GM19372 (cell line): Measurements from ENCODE around the gene PANK3.

ENCODE experiments used
- ATAC-seq: cut with Tn5 transposase; IDR thresholded peaks from one replicate; pipeline ENCODE4 v1.9.1; 2021; ENCODE audit warnings: mild to moderate bottlenecking, low read depth, moderate library complexity; ENCODE audit not compliant: unreplicated experiment

PANK3 gene

DNA sequence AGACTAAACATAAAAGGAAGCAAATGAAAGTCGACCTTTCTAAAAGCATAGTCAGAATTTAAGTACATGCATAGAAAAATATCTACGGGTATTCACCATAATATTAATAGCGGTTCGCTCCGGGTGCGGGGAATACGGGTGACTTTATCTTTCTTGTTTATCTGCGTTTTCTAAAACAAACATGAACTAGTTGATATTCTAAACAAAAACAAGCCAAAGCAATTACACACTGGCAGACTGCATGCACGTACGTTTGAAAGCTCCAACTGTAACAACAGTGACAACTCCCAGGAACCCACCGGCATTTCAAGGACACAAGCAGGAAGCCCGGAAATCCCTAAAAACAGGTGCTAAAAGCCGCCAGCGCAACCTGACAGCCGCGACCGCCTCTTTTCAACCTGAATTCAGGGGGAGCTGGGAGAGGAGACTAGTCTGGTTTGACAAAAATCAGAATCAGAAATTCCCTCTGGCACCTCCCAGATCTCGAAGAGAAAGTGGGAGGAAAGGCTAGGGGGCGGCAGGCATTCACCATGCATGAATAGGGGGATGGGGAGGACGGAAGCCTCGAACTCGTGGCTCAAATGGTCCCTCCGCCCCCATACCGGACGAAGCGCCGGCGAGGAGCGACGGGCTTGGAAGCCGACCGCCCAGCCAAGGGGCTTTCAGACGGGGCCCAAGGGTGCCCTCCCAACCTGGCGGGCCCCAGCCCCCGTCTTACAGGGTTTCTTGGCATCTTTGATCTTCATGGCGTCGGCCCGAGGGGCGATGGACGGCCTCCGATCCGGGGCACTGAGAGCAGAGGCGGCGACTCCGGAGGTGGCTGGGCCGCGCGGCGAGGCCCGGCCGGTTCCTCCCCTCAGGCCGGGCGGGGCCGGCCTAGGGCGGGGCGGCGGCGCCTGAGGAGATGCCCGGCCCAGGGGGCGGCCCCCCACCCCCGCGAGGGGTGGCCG is at the start of gene PANK3:
TSS of gene PANK3 (minus strand) at position 831 of the 950 bp plus-strand sequence. CDS start at position 746, 85 bp downstream.
- peak; percentile 53 for ATAC-seq

DNA sequence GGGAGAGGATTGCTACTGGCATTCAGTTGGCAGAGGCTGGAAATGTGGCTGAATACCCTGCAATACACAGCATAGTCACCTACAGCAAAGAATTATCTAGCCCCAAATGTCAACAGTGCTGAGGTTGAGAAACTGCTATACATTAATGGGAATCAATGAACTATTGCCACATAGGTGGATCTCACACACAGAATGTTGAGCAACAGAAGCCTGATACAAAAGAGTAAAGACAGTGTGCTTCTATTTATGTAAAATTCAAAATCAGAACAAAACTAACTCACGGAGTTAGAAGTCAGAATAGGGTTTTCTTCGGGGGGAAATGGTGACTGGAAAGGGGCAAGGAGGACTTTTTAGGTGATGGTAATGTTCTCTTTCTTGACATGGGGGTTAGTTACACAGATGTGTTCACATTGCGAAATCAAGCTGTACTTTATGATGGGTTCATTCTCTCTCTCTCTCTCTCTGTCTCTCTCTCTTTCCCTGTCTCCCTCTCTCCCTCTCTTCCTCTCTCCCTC is 45.7 kb upstream of the PANK3 start:
- no peak for ATAC-seq

DNA sequence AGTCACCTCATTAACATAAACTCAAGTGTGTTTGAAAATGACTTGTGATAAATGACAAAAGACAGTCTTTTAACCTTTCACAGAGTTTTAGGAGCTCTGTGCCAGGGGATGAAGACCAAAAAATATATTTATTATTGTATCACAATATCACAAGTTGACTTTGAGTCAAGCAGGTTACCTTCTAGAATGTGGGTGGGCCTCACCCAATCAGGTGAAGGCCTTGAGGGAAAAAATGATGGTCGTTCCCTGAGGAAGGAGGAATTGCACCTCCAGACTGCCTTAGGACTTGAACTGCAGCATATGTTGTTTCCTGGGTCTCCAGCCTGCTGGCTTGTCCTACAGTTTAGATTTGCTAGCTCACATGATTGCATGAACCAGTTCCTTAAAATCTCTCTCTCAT is 41.6 kb upstream of the PANK3 start:
- ATAC-seq: no peak

DNA sequence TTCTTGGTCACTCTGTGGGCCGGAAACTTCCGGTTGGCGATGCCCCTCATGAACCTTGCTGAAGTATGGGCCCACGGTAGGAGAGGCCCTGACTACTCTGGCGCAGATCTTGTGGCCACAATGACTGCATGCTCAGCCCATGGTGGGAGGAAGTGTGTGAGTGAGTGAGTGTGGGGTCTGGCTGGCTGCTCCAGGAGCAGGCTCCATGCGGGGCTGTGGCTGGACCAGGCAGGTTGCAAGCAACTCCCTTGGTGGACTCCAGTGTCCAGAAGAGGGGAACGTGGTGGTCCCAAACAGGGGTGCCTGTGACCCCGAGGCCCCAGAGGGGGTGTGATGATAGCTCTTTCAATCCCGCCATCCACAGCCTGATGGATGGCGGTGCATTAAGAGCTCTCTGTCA is 35.5 kb upstream of the PANK3 start:
- no peak for ATAC-seq

DNA sequence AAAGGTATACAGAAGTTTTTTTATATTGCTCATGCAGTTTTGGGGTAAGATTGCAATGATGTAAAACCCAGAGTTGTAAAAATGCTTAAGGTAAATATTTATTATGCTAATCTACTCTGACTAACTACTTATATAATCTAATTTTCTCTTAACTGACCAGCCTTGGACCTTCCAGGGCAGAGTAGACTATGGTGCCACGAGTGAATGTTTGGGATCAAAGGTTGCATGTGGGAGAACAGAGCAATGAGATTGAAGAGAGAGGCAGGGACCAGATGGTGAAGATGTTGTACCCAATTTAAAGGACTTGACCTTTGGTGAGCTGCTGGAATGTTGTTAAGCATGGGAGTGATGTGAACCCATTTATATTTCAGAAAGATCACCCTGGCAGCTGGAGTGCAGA is 34.8 kb upstream of the PANK3 start:
- ATAC-seq: no peak

DNA sequence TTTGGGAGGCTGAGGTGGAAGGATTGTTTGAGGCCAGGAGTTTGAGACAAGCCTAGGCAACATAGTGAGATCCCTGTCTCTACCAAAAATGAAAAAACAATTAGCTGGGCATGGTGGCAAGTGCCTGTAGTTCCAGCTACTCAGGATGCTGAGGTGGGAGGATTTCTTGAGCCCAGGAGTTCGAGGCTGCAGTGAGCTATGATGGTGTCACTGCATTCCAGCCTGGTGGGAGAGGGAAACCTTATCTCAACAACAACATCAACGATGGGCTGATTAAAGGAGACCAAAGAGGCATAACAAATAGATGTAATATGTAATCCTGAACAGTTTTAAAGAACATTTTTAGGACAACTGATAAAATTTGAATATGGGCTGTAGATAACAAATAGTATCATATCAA is 34.2 kb upstream of the PANK3 start:
- ATAC-seq: no peak

DNA sequence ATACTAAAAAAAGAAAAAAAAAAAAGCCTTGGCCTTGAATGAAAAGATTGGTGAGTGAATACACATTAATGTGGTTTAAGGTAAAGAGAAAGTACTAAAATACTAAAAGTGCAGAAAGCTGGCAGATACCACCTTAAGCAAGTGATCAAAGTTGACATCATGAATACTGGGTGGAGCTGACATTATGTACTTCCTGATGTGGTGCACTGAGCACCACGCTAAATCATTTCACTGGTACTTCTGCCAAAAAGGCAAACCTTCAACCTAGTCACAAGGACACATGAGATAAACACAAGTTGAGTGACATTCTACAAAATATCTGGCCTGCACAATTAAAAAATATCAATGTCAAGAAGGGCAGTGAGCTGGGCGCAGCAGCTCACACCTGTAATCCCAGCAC is 33.8 kb upstream of the PANK3 start:
- no peak for ATAC-seq

DNA sequence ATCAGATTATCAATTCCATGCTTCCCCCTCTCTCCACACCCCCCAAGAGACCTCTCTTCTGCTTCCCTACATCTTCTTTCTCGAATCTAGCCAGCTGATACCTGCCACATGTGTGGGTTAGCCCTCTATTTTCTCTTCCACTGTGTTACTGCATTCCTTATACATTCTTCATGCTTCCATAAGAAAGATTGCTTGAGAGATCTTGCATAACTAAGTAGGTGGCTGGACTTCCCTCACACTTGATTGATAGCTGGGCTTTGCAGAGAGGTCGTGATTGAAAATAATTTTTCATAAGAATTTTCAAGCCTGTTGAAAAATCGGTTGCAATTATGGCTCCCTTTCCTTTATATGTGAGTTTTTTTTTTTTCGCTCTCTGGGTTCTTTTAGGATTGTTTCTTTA is 33.0 kb upstream of the PANK3 start:
- no peak for ATAC-seq

DNA sequence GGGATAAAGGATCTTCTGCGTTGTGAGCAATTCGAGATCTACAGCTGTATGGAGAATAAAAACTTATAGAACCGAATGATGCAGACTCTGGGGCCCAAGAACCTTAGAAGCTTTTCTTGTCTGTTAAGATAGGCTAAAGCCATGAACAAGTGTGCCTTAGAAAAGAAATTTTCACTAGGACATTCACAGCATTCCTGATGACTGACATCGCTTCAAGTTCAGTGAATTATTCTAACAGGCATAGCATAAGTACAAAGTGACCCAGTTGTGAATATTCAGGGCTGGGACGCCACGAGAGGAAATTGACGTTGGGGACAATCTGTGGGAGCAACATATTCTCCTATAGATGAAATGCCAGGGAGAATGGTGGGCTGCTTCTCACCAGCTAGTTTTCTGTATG is 32.0 kb upstream of the PANK3 start:
- no peak for ATAC-seq

DNA sequence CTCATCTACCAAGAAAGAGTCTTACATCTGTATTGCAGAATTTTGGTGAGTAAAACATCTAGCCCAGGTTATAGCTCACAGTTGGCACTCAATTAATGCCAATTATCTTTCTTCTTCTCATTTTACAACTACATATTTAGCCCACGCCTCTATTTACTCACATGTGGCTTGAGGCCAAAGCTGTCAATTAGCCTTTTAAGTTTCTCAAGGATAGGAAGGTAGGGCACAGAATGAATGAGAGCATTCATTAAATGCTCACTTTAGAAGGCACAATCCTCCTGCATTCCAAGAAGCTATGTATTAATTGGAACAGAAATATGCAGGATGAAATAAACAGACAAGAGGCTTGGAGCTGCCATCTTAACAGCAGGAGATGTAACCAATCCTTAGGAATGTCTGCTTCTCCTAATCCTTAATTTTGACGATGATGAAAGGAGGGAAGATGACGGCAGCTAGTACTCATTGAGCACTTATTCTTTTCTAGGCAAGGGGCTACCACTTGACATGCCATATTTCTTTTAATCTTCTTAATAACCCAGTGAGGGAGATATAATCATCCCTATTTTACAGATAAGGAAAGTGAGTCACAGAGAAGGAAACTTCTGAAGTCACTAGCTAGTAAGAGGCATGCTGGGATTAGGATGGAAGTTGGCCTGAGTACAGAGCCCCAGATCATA is 30.8 kb upstream of the PANK3 start:
- no peak for ATAC-seq

DNA sequence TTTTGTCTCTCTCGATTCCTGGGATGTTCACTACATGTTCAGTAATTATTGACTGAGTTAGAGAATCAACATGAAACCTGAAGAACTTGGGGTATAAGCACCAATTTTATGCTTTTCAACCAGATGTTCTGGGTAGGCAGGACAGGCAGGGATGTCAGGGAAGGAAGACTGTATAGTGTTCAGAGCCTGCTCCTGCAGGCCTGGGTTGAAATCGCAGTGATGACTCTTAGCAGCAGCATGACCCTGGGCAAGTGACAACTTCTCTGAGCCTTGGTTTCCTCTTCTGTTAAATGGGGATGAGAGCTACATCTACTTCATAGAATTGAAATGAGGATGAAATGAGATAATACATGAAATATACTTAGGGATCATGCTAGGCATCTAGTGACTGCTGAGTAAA is 29.7 kb upstream of the PANK3 start:
- no peak for ATAC-seq

DNA sequence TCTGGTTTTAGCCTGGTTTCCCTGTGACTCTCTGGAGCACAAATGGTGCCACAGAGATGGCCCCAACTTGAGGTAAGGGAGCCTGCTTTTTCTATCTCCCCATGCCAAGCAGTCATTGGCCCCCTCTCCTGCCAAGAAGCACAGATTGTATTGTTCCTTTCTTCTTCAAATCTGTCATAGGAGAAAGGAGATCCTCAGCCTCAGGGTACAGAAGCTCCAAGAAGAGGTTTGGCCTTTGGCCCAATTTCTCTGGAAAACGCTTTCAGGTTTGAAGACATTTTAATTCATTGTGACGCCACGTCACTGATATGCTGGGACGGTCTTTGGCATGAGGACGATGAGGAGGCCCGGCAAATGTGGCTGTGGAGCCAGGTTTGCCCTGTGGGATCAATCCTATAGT is 29.2 kb upstream of the PANK3 start:
- ATAC-seq: no peak

DNA sequence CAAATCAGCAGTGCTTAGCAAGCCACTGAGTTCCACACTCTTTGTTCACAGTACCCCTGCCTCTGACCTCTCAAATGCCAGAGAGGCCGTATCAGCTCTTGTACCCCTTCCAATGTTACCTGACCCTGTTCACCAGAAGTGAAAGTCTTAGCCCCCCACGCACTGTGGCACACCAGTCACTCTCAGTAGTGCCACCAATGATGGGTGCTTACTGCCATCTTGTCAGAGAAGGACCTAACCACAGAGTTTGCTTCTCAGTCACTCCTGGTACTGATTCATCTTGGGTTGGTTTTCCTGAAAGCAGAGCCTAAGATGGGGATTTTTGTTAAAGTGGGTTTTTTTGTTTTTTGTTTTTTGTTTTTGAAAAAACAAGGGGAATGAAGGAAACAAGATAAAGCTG is 28.8 kb upstream of the PANK3 start:
- no peak for ATAC-seq

DNA sequence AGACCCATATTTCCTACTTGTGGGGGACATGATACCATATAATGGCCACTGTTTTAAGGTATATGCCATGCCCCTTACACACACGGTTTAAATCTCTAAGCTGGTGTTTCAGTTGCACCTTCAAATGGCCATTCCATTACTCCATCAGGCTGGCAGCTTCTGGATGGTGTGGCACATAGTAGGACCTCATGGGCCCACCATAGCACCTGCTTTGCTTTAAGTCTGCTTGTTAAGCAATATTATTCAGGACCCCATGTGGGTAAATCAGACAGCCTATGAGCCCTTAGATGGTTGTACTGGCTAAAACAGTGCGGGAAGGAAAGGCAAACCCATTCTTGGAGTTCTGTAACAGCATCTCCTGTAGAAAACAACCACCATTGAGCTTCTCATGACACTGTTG is 27.4 kb upstream of the PANK3 start:
- ATAC-seq: no peak

DNA sequence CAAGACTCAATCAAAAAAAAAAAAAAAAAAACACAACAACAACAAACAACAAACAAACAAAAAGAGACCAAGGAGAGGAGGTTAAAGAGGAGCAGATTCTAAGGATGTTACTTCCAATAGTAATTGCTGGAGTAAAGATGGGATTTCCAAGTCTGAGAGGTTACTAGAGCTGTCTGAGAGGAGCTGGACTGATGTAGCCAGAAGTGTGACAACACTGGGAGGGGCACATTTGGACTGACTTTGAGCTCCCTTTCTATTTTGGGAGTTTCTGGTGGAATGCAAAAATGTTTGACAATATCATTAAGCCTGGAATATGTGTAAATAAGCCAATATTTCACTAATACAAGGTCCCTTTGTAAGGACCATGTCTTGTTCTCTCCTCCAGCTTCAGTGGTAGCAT is 25.3 kb upstream of the PANK3 start:
- ATAC-seq: no peak

DNA sequence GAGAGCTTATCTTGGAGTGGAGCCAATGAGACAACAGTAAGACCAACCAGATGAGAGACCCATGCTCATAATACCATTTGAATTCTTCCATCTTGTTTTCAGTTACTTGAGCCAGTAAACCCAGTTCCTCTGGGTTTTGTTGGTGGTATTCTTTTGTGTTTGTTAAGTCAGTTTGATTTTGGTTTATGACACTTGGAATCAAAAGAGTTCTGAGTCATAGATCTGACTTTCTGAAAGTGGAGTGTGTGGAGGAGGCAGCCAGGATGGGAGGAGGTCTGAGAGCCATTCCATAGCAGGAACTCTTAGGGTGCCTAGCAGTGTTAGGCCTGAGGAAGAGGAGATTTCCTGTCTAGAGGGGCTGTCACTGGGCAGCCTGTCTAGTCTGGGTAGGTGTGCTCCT is 24.6 kb upstream of the PANK3 start:
- no peak for ATAC-seq

DNA sequence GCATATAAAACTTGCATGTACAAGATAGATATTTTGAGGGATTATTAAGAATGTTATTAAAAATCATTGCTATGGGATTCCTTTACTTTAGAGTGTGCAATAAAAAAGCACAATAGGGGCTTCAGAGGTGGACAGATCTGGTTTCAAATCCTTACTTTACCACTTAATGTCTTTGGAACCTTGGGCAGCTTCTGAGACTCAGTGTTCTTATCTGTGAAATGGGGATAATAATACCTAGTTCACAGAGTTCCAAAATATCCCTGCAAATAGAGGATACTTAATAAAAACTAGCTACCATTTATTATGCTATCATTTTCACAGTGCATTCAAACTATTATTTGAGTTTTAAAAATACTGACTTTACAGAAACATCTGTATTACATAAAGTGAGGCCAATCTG is 23.3 kb upstream of the PANK3 start:
- no peak for ATAC-seq

DNA sequence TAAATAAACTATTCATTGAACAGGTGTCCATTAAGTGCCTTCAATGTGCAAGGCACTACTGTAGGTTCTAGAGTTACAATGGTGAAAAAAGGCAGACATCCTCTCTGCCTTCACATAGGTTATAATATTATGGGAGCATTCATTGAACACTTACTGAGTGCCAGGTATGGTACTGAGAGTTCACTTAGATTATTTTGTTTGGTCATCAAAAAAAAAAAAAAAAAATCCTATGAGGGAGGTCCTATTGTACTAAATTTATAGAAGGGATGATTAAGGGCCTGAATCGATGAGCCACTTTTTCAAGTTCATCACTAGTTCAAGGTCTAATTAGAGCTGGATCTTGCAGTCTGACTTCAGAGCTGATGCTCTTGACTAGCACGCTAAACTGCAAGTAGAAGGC is 22.8 kb upstream of the PANK3 start:
- no peak for ATAC-seq

DNA sequence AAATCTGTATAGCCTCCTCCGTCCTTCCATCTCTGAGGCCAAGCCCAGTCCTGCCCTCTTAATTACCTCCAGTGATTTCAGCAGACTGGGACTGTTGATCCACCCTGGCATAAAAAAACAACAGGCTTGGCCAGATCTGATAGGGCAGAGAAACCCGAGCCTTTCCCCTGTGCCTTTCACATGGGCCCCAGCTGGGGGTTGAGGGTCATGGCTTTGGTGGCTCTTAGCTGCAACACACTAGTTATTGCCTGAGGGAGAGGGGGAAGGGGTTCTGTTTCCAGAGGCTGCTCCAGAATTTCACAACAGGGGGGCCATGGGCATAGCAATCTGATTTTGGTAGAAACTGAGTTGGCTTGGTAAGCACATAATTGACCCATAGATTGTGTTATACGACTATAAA is 21.2 kb upstream of the PANK3 start:
- no peak for ATAC-seq

DNA sequence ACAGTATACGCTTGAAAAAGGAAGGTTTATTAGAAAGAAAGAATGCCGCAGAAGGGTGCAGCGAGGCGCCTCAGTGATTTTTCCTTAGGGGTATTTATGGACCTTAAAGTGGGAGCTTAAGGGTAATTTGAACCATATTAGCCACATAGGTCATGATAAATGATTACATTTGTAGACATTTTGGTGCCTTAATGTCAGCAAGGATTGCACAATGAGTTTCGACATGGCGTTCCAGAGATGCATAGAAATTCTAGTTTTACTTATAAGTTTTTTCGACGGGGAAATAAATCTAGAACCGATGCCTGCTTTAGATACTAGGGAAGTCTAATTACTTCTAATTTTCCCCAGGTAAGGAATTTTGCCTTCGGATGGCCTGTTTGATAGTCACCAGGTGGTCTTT is 20.7 kb upstream of the PANK3 start:
- ATAC-seq: no peak

DNA sequence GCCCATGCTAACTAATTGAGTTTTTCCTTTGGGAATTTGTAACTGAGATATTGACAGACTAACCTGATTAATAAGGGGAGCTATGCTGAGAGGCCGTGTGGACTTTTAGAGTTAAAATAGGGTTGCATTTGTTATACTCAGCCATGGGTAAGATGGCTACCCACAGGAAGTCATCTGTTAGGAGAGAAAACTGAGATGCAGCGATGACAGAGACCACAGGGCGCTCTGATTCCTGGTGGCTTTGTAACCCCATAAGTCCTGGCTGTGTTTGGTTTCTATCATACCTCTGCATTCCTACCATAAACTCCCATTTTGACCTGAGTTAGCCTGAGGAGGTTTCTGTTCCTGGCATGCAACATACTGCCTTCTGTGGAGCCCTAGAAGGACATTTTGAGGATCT is 19.5 kb upstream of the PANK3 start:
- no peak for ATAC-seq

DNA sequence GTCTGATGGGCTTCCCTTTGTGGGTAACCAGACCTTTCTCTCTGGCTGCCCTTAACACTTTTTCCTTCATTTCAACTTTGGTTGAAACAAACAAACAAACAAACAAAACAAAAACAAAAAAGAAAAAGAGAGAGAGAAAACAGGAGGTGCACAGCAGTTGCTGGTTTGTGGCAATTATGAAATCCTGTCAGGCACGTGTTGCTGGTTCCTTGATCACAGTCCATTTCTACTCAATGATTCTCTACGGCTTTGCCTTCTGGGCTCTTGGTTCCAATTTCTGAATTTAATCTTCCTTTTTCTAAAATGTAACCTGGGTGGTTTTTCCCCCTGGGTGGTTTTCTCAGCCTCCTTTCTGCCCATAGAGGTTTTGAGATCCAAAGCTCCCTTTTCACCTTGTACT is 17.8 kb upstream of the PANK3 start:
- ATAC-seq: no peak
